HG02885 (cell line): ENCODE data around the gene P2RY14.
"Not testable (repeated sequence)": the region's sequence is repeated elsewhere in the genome, so short reads cannot be mapped to it uniquely, and the experiment has no call there.

Experiments
- ATAC-seq: cut with Tn5 transposase; IDR thresholded peaks from one replicate; pipeline ENCODE4 v1.9.1; 2021; ENCODE audit warnings: mild to moderate bottlenecking; ENCODE audit not compliant: unreplicated experiment, poor library complexity

Gene P2RY14

GRCh38 chr3:151265166-151265565 lies 13.2 kb downstream of the P2RY14 start:
- ATAC-seq, result no peak

GRCh38 chr3:151264605-151265004 lies 13.7 kb downstream of the P2RY14 start:
- no peak for ATAC-seq

- ATAC-seq, result no peak
Observed at GRCh38 chr3:151262871-151263525, 15.3 kb downstream of the P2RY14 start.

- ATAC-seq, result no peak
Observed at GRCh38 chr3:151259664-151260063, 18.7 kb downstream of the P2RY14 start.

- no peak for ATAC-seq
Observed at GRCh38 chr3:151256749-151257148, 21.6 kb downstream of the P2RY14 start.

GRCh38 chr3:151248772-151249337 lies 29.5 kb downstream of the P2RY14 start:
- no peak for ATAC-seq

- ATAC-seq, result not testable (repeated sequence)
Observed at GRCh38 chr3:151242006-151242405, 36.3 kb downstream of the P2RY14 start.

- no peak for ATAC-seq
Observed at GRCh38 chr3:151236736-151237135, 41.6 kb downstream of the P2RY14 start.

GRCh38 chr3:151236316-151236715 lies 42.0 kb downstream of the P2RY14 start:
- no peak for ATAC-seq

- ATAC-seq, result no peak
Observed at GRCh38 chr3:151234825-151235224, 43.5 kb downstream of the P2RY14 start.

GRCh38 chr3:151232991-151233390 lies 45.4 kb downstream of the P2RY14 start:
- no peak for ATAC-seq

- ATAC-seq, result not testable (repeated sequence)
Observed at GRCh38 chr3:151232403-151232802, 45.9 kb downstream of the P2RY14 start.

- ATAC-seq, result peak; percentile 56
Observed at GRCh38 chr3:151230646-151231045, 47.7 kb downstream of the P2RY14 start.

GRCh38 chr3:151228666-151229040 lies 49.7 kb downstream of the P2RY14 start:
- ATAC-seq, result no peak

GRCh38 chr3:151227807-151228665 lies 50.3 kb downstream of the P2RY14 start:
- peak; percentile 92 for ATAC-seq

- ATAC-seq, result peak; percentile 31
Observed at GRCh38 chr3:151227266-151227806, 51.0 kb downstream of the P2RY14 start.

- no peak for ATAC-seq
Observed at GRCh38 chr3:151226825-151227224, 51.5 kb downstream of the P2RY14 start.

GRCh38 chr3:151226088-151226563 lies 52.2 kb downstream of the P2RY14 start:
- ATAC-seq, result no peak

- ATAC-seq, result no peak
Observed at GRCh38 chr3:151225040-151225975, 53.0 kb downstream of the P2RY14 start.
